SU-DHL-6 (cell line): ENCODE measurements around the gene FDXR.
"Not testable (repeated sequence)": the region's sequence is repeated elsewhere in the genome, so short reads cannot be mapped to it uniquely, and the experiment has no call there.

Experiments used
- H2AFZ ChIP-seq: fragments of 200-600 bp; sonication (generic); 2 replicates; pipeline ENCODE4 v1.6.1; 2014; ENCODE audit warnings: low read depth, mild to moderate bottlenecking, moderate library complexity, mixed read lengths, antibody characterized with exemption, low read length; ENCODE audit not compliant: severe bottlenecking
- H3F3A ChIP-seq: fragments of 200-600 bp; shearing (Covaris generic); 2 replicates; pipeline ENCODE4 v1.6.0; 2016; ENCODE audit warnings: antibody characterized with exemption, mild to moderate bottlenecking; ENCODE audit not compliant: insufficient read depth
- H3K27ac ChIP-seq: fragments of 200-600 bp; sonication (generic); 2 replicates; pipeline ENCODE4 v1.5.1; 2016; ENCODE audit warnings: low read depth, mild to moderate bottlenecking, low read length, moderate library complexity, mixed read lengths
- H3K27me3 ChIP-seq: fragments of 200-600 bp; sonication (generic), shearing (Covaris generic); 2 replicates; pipeline ENCODE4 v1.6.0; 2014; ENCODE audit warnings: mild to moderate bottlenecking, low read length
- H3K36me3 ChIP-seq: fragments of 200-600 bp; sonication (generic); 2 replicates; pipeline ENCODE4 v1.6.1; 2014; ENCODE audit warnings: mild to moderate bottlenecking, low read length, mixed read lengths
- H3K4me2 ChIP-seq: fragments of 300-600, 200-600 bp; shearing (Covaris generic), sonication (generic); 2 replicates; pipeline ENCODE4 v1.6.0; 2014; ENCODE audit warnings: low read length, low read depth, mild to moderate bottlenecking; ENCODE audit not compliant: poor library complexity, severe bottlenecking
- H3K4me3 ChIP-seq: fragments of 200-600 bp; sonication (generic); 2 replicates; pipeline ENCODE4 v1.5.1; 2014; ENCODE audit warnings: antibody characterized with exemption, low read length, mild to moderate bottlenecking, mixed read lengths; ENCODE audit not compliant: insufficient read depth, poor library complexity, severe bottlenecking
- H3K79me2 ChIP-seq: fragments of 200-600 bp; sonication (generic); 2 replicates; pipeline ENCODE4 v1.6.1; 2014; ENCODE audit warnings: mild to moderate bottlenecking, low read length, moderate library complexity; ENCODE audit not compliant: insufficient read depth
- H3K9ac ChIP-seq: fragments of 200-600 bp; sonication (generic); 2 replicates; pipeline ENCODE4 v1.7.0; 2014; ENCODE audit warnings: mild to moderate bottlenecking, low read length
- H3K9me2 ChIP-seq: fragments of 200-600 bp; sonication (generic); replicated peaks from 2 replicates; pipeline ENCODE4 v1.6.1; 2014; ENCODE audit warnings: low read length; ENCODE audit not compliant: insufficient read depth
- H3K9me3 ChIP-seq: fragments of 200-600 bp; sonication (generic); 2 replicates; pipeline ENCODE4 v1.6.1; 2014; ENCODE audit warnings: low read length, mixed read lengths; ENCODE audit not compliant: insufficient read depth
- H4K20me1 ChIP-seq: fragments of 200-600 bp; sonication (generic); 2 replicates; pipeline ENCODE4 v1.6.1; 2014; ENCODE audit warnings: low read depth, mild to moderate bottlenecking, antibody characterized with exemption, low read length, moderate library complexity, mixed read lengths
- CTCF ChIP-seq: fragments of 200-600 bp; sonication (generic); IDR thresholded peaks from one replicate; pipeline ENCODE4 v1.5.1; 2017; ENCODE audit warnings: antibody characterized with exemption, mild to moderate bottlenecking, low read length, moderate library complexity; ENCODE audit not compliant: insufficient read depth, poor library complexity, severe bottlenecking
- EZH2phosphoT487 ChIP-seq: fragments of 200-600 bp; sonication (generic), shearing (Covaris generic); conservative IDR thresholded peaks from 2 replicates; pipeline ENCODE4 v1.6.1; 2018; ENCODE audit warnings: mild to moderate bottlenecking, antibody characterized with exemption, low read length, moderate library complexity, mixed read lengths

The FDXR gene

DNA sequence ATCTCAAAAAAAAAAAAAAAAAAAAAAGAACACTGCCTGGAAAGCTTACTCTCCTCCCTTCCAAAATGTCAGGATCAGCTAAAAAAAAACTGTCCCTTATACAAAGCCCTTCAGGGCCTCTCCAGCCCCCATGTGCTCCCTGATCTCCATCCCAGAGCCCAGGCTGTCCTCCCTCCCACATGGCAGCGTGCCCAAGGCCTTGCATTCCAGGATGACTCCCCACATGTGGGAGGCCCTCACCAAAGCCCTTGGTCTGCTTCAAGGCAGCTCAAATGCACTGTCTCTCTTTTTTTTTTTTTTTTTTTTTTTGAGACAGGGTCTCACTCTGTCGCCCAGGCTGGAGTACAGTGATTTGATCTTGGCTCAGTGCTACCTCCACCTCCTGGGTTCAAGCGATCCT, 2.3 kb downstream of the FDXR start:
- H3K79me2 ChIP-seq: no peaks in the 10 kb centered on the region
- H3K4me2 ChIP-seq: no peak overlapping the region
- no peaks in the 10 kb centered on the region; the same call in 1 of the 2 replicates for H3F3A ChIP-seq
- H3K9me3 ChIP-seq: no peaks in the 10 kb centered on the region
- H3K9ac ChIP-seq: no peak overlapping the region
- TF ChIP-seq CTCF (no peak), EZH2phosphoT487 (no peak)
- no peaks in the 10 kb centered on the region for H3K9me2 ChIP-seq
- no peak overlapping the region for H3K4me3 ChIP-seq
- no peaks in the 10 kb centered on the region for H3K27me3 ChIP-seq
- no peaks in the 10 kb centered on the region for H4K20me1 ChIP-seq
- no peak overlapping the region for H2AFZ ChIP-seq
- no peaks in the 10 kb centered on the region for H3K36me3 ChIP-seq
- no peak overlapping the region for H3K27ac ChIP-seq

GRCh38 chr17:74870028-74870427, 2.8 kb downstream of the FDXR start:
- not testable (repeated sequence) for H3K9me2 ChIP-seq, H3K9ac ChIP-seq, H3K4me3 ChIP-seq, H3F3A ChIP-seq, H3K36me3 ChIP-seq, H3K27ac ChIP-seq, H4K20me1 ChIP-seq, H3K79me2 ChIP-seq, H3K27me3 ChIP-seq, H3K9me3 ChIP-seq, H2AFZ ChIP-seq, H3K4me2 ChIP-seq

- Histone ChIP-seq H3K27me3 (no peaks in the 10 kb centered on the region), H4K20me1 (no peaks in the 10 kb centered on the region), H3K9ac (no peak overlapping the region), H3F3A (no peaks in the 10 kb centered on the region), H3K9me2 (no peaks in the 10 kb centered on the region), H3K9me3 (no peaks in the 10 kb centered on the region), H3K27ac (no peak overlapping the region), H3K4me3 (no peak overlapping the region), H3K79me2 (no peaks in the 10 kb centered on the region), H2AFZ (no peak overlapping the region), H3K36me3 (no peaks in the 10 kb centered on the region), H3K4me2 (no peak overlapping the region)
- TF ChIP-seq EZH2phosphoT487 (no peak), CTCF (no peak)
Measured at GRCh38 chr17:74868908-74869255, 3.9 kb downstream of the FDXR start.

DNA sequence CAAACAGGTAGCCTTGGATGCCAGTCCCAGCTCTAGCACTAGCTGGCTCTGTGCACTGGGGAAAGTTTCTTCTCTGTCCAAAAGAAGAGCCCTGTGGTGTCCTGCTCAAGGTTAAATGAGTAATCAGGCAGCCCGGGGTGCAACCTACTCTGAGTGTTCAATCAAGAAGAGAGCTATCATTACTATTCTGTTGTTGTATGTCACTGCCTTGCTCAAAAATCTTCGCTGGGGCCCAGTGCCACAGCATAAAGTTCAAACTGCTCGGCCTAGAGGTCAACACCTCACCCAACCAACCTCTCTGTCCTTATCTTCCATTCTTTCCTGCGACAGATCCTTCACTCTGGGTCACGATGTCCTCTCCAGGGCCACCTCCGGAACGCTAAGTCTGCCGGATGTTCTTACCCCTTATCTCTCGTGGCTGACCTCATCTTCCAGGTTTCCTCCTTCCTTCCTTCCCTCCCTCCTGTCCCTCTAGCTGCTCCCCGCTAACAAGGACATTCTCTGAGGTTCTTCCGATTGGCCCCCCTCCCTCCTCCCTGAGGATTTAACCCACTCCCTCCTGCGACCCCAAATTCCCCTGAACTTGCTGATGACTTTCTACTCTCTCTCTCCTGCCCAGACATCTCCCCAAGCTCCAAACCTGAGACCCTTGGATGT, 4.4 kb downstream of the FDXR start:
- no peaks in the 10 kb centered on the region for H3K79me2 ChIP-seq
- no peak overlapping the region for H2AFZ ChIP-seq
- no peaks in the 10 kb centered on the region for H3K9me2 ChIP-seq
- no peaks in the 10 kb centered on the region for H3F3A ChIP-seq
- H3K4me2 ChIP-seq: no peak overlapping the region
- H3K27me3 ChIP-seq: no peaks in the 10 kb centered on the region
- H3K36me3 ChIP-seq: no peaks in the 10 kb centered on the region
- H3K4me3 ChIP-seq: no peak overlapping the region
- H3K9me3 ChIP-seq: no peaks in the 10 kb centered on the region
- H4K20me1 ChIP-seq: no peaks in the 10 kb centered on the region
- no peak overlapping the region for H3K27ac ChIP-seq
- TF ChIP-seq EZH2phosphoT487 (no peak), CTCF (no peak)
- no peak overlapping the region for H3K9ac ChIP-seq
